Measurements from ENCODE around the gene GPR146.

- TF ChIP-seq CTCF (IDR thresholded peaks at IDR 0.05; ENCODE audit: low read length) (no peak), EZH2phosphoT487 (IDR thresholded peaks at IDR 0.05; ENCODE audit: low read length) (no peak)
Observed at GRCh38 chr7:1059200-1060091, 15.1 kb downstream of the GPR146 start.

Data from MM.1S (cell line).